ENCODE data around the gene TMEM179.

DNA sequence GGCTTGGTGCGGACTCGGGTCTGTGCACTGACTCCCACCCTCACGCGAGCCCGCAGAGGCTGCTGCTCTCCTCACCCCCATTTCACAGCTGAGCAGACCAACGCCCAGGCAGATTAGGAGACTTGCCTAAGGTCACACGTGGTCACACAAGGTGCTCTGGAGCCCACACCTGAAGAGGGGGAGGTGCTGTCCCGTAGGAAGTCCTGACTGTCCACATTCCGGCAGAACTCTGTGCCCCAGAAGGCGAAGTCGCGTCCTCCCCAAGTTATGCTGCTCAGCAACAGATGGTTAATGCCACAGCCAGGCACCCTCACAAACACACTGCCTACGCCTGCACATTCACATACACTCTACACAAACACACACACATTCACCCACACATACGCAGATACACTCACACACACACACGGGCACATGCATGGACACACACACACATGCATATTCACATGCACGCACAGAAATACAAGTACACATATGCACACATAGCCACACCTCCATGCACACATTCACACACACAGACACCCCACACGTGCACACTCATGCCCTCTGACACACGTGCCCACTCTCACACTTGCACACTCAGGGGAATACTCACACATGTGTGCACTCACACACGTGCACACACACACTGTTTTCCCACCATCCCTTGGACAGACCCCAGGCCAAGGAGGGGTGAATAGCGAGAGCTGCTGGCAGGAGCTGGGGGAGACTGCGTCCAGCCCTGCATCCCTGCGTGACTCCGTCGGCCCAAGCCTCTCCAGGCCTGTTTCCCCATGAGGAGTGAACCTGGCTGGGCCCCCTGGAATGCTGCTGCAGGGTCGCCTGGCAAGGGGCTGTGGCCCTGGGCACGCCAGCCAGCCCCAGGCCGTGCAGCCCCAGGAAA lies 20.9 kb downstream of the TMEM179 start:
- TF ChIP-seq GATA2 (IDR thresholded peaks at IDR 0.05; ENCODE audit: low read depth, low read length) (no peak), GATA3 (IDR thresholded peaks at IDR 0.05; ENCODE audit: low read depth, low read length) (no peak)

All from SH-SY5Y (cell line).